Transverse colon (tissue), 4 donors: ENCODE data around the gene SEZ6L2.
A peak's percentile ranks its signal among the peaks of the same experiment; 100 is the strongest.

Experiments used
- EP300 ChIP-seq: sonication (generic); formaldehyde crosslinking; IDR thresholded peaks from one replicate; pipeline ENCODE4 v1.6.1; 2017; ENCODE audit warnings: antibody characterized with exemption, low read depth
- POLR2A ChIP-seq: fragments of 450-650 bp; IDR thresholded peaks from one replicate; pipeline ENCODE4 v1.6.1; 2016; ENCODE audit warnings: antibody characterized with exemption, mild to moderate bottlenecking, moderate library complexity
- POLR2AphosphoS5 ChIP-seq, 3 donors: sonication (generic); formaldehyde crosslinking; IDR thresholded peaks; one replicate each; pipeline ENCODE4 v1.6.1; 2016; ENCODE audit warnings: antibody characterized with exemption in 3 of 3
- TF ChIP-seq, protein P1 (sequence below), 5 experiments: fragments of 200-600 bp in 3 of 5; fragments of 450-650 bp in 2 of 5; sonication (generic) in 3 of 5; IDR thresholded peaks; 1 replicate in 2 of 5; 2 replicates in 3 of 5; pipeline ENCODE4 v1.5.1; 2016 to 2017; ENCODE audit warnings: antibody characterized with exemption in 5 of 5, inconsistent platforms in 3 of 5, mild to moderate bottlenecking in 2 of 5, moderate library complexity in 1 of 5

DNA sequence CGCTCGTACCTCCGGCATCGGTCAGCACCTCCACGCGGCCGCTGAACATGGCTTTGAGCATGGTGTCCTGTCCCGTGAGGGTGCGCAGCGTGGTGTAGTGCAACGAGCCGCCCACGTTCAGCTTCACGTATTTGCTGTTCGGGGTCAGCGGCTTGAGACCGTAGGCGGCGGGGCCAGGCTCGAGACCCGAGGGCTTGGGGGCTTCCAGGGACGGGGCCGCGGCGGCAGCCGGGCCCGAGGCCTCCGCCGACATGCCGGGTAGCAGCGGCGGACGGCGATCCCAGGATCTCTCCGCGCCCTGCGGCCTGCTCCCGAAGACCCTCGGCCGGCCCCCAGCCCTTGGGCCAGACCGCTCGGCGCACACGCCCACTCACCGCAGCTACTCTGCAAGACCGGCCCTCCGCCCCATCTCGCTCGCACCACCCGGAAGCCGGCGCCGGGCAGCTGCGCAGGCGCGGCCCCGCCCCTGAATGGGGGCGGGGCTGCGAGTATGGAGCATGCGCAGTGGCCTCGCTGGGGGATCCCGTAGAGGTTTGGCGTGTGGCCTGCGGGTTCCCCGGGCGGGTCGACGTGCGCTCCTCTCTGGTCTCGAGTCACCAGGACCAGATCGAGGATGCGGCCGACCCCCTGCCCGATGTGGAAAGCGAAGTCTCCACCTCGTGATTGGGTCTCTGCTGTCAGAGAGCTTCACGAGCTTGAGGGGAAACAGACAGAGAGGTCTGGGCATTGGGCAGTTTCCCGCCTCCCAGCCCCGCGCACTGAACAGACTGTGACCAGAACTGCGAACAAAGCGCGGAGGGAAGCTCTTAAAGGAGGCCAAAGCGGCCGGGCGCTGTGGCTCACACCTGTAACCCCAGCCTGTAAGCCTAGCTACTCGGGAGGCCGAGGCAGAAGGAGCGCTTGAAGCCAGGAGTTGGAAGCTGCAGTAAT, 26.7 kb upstream of the SEZ6L2 start, which contains the start of gene KCTD13:
- TF ChIP-seq EP300 (no peak), POLR2A (peak; percentile 86), POLR2AphosphoS5 (IDR thresholded peaks at IDR 0.05) (peak; percentile 92 to 97 (median 94))
- TF ChIP-seq, protein P1, sequence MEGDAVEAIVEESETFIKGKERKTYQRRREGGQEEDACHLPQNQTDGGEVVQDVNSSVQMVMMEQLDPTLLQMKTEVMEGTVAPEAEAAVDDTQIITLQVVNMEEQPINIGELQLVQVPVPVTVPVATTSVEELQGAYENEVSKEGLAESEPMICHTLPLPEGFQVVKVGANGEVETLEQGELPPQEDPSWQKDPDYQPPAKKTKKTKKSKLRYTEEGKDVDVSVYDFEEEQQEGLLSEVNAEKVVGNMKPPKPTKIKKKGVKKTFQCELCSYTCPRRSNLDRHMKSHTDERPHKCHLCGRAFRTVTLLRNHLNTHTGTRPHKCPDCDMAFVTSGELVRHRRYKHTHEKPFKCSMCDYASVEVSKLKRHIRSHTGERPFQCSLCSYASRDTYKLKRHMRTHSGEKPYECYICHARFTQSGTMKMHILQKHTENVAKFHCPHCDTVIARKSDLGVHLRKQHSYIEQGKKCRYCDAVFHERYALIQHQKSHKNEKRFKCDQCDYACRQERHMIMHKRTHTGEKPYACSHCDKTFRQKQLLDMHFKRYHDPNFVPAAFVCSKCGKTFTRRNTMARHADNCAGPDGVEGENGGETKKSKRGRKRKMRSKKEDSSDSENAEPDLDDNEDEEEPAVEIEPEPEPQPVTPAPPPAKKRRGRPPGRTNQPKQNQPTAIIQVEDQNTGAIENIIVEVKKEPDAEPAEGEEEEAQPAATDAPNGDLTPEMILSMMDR (IDR thresholded peaks at IDR 0.05) = no peak
